Measurements from ENCODE around the gene WNK4.
"Not testable (repeated sequence)": the region's sequence is repeated elsewhere in the genome, so short reads cannot be mapped to it uniquely, and the experiment has no call there.

The WNK4 gene

DNA sequence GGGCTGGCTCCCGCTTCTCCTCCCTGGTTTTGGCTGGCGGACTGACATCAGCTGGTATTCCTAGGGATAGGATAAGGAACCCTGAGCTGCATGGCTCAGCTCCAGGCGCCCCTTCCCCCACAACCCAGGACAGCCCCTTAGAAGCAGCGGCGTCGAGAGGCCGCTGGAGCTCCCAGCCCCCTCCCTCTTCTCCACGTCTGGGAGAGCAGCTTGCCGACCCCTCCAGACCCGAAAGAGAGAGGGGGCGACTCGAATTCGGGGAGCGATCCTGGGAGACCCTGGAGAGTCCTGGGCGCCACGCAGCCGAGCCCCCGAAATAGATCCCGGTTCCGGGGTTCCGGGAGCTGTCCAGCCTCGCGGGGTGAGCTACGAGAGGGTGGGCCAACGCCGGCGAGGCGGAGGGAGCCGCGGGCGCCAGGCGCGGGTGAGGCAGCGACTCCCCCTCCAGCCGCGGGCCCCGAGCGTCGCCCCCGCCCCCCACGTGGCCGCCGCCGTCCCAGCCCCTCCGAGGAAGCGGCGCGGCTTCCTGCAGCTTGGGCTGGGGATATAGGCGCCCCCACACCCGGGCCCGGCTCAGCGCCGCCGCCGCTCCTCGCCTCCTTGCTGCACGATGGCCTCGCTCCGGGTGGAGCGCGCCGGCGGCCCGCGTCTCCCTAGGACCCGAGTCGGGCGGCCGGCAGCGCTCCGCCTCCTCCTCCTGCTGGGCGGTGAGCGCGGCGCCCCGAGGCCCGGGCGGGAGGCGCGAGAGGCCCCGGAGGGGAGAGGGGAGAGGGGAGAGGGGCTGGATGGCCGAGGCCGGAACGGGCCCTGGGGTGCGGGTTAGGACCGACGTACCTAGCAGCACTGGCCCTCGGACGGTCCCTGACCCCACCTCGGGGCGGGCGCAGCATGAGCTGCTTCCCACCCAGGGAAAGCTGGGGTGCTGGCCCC lies 19.5 kb upstream of the WNK4 start, which contains the start of gene RAMP2:
Gene RAMP2 (plus strand): TSS at position 576 of the 930 bp plus-strand sequence. CDS start 35 bp downstream, at position 611.
- TF ChIP-seq, protein P1, sequence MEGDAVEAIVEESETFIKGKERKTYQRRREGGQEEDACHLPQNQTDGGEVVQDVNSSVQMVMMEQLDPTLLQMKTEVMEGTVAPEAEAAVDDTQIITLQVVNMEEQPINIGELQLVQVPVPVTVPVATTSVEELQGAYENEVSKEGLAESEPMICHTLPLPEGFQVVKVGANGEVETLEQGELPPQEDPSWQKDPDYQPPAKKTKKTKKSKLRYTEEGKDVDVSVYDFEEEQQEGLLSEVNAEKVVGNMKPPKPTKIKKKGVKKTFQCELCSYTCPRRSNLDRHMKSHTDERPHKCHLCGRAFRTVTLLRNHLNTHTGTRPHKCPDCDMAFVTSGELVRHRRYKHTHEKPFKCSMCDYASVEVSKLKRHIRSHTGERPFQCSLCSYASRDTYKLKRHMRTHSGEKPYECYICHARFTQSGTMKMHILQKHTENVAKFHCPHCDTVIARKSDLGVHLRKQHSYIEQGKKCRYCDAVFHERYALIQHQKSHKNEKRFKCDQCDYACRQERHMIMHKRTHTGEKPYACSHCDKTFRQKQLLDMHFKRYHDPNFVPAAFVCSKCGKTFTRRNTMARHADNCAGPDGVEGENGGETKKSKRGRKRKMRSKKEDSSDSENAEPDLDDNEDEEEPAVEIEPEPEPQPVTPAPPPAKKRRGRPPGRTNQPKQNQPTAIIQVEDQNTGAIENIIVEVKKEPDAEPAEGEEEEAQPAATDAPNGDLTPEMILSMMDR (conservative IDR thresholded peaks at IDR 0.05; ENCODE audit: low read depth, low read length), result no peak
- no peak for DNase-seq (ENCODE audit: low read depth)
- H3K4me3 ChIP-seq (ENCODE audit: low read length), result peak within 1 kb of the TSS; percentile 30

DNA sequence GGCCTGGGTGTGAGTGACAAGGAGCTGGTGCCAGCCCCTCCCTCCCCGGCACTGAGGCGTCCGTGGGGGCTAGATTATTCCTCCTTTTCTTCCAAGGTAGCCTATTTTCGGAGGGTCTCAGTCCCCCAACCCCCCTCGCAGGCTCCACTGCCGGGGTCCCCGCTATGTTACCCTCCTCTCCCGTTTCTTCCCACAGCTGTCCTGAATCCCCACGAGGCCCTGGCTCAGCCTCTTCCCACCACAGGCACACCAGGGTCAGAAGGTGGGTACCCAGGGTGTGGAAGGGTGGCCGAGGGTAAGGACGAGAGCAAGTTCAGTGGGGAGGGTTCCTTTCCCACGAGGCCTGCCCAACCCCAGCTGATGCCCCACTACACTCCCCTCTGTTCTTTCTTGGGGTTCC lies 18.8 kb upstream of the WNK4 start:
- TF ChIP-seq, protein P1 (conservative IDR thresholded peaks at IDR 0.05; ENCODE audit: low read depth, low read length), result no peak
- peak overlapping the region; percentile 25 for H3K4me3 ChIP-seq (ENCODE audit: low read length)
- DNase-seq (ENCODE audit: low read depth), result no peak

DNA sequence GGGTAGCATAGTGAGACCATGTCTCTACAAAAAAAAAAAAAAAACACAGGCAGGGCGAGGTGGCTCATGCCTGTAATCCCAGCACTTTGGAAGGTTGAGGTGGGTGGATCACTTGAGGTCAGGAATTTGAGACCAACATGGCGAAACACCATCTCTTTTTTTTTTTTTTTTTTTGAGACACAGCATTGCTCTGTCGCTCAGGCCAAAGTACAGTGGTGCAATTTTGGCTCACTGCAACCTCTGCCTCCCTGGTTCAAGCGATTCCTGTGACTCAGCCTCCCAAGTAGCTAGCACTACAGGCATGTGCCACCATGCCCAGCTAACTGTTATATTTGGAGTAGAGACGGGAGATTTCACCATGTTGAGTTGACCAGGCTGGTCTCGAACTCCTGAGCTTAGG lies 14.3 kb upstream of the WNK4 start:
- no peak for DNase-seq (ENCODE audit: low read depth)
- no peak overlapping the region for H3K4me3 ChIP-seq (ENCODE audit: low read length)
- TF ChIP-seq, protein P1 (conservative IDR thresholded peaks at IDR 0.05; ENCODE audit: low read depth, low read length), result no peak

DNA sequence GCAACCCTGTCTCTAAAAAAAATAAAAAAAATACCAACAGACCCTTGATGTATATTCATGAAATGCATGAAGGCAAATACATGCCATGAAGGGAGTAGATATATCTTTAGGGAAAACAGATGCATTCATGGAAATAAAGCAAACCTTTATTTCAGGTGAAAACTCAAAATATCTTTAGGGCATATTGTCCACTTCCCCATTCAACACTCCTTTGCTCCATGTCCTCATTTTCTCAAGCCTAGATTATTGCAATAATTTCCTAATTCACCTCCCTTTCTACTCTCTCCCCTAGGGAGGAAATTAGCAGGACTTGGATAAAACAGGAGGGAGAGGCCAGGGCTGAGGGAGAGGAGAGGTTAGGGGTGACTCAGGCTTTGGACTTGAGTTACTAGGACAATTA lies 12.9 kb upstream of the WNK4 start:
- no peak overlapping the region for H3K4me3 ChIP-seq (ENCODE audit: low read length)
- DNase-seq (ENCODE audit: low read depth), result no peak
- TF ChIP-seq, protein P1 (conservative IDR thresholded peaks at IDR 0.05; ENCODE audit: low read depth, low read length), result no peak

DNA sequence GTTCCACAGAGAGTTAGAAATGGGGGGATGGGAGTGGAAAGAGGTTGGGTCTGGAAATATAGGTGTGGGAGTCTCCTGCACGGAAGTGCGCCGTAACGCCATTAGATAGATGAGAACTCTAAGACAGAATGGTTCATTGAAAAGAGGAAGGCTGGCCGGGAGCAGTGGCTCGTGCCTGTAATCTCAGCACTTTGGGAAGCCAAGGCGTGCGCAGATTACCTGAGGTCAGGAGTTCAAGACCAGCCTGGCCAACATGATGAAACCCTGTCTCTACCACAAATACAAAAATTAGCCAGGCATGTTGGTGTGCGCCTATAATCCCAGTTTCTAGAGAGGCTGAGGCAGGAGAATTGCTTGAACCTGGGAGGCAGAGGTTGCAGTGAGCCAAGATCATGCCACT lies 12.4 kb upstream of the WNK4 start:
- not testable (repeated sequence) for H3K4me3 ChIP-seq (ENCODE audit: low read length); DNase-seq (ENCODE audit: low read depth)

DNA sequence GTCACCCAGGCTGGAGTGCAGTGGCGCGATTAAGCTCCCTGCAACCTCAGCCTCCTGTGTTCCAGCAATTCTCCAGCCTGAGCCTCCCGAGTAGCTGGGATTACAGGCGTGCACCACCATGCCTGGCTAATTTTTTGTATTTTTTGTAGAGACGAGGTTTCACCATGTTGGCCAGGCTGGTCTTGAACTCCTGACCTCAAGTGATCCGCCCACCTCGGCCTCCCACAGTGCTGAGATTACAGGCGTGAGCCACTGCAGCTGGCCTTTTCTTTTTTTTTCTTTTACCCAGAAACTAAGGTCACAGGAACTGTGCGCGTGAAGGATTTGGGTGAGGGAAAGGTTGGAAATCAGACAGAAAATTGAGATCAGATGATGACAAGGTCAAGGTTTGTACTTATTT lies 10.4 kb upstream of the WNK4 start:
- DNase-seq (ENCODE audit: low read depth); H3K4me3 ChIP-seq (ENCODE audit: low read length): not testable (repeated sequence)

DNA sequence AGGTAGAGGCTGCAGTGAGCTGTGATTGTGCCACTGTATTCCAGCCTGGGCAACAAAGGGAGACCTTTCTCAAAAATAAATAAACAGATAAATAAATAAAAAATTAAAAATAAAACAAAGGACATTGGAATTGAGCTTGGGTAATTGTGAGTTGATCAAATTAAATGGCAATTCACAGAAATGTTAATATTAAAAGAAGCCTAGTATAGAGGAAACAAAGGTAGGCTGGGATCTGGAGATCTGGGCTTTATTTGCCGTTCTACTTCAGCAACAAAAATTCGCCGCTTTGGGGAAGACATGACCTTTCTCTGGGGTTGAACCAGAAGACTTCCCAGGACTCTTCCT lies 7.5 kb upstream of the WNK4 start:
- no peak for DNase-seq (ENCODE audit: low read depth)
- peak overlapping the region; percentile 98 for H3K4me3 ChIP-seq (ENCODE audit: low read length)
- TF ChIP-seq, protein P1 (conservative IDR thresholded peaks at IDR 0.05; ENCODE audit: low read depth, low read length), result no peak

DNA sequence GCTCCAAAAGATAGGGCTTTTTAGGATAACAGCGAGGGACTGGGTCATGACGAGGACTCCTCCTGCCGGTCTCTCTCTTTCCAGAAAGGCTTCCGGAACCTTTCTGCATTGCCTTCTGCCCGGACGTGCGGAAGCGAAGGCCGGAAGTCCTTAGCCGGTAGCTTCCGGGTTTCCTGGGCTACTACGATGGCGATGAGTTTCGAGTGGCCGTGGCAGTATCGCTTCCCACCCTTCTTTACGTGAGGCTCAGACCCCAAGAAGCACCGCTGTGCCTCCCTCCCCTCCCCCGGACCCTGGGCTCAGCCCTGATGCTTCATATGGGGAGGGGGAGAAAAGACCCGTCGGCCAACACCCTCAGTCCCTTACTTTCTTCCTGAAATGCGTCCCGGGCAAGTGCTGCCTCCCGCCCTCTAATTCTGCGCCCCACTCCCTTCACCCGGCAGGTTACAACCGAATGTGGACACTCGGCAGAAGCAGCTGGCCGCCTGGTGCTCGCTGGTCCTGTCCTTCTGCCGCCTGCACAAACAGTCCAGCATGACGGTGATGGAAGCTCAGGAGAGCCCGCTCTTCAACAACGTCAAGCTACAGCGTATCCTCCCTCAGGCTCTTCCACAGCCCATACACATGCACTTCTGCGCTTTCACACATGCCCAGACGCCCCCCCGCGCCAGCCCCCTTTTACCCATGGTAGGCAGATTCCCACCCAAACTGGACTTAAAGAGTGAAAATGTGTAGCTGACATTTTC lies 6.9 kb upstream of the WNK4 start, which contains the start of gene VPS25:
Gene VPS25 (plus strand): TSS at position 160 of the 746 bp plus-strand sequence. CDS start 27 bp downstream, at position 187.
- TF ChIP-seq, protein P1 (conservative IDR thresholded peaks at IDR 0.05; ENCODE audit: low read depth, low read length), result peak; percentile 26
- peak; percentile 55 for DNase-seq (ENCODE audit: low read depth)
- H3K4me3 ChIP-seq (ENCODE audit: low read length), result peak within 1 kb of the TSS; percentile 98
